NCI-H2196 (cell line): ENCODE measurements around the gene GNG13.
"Not testable (repeated sequence)": the region's sequence is repeated elsewhere in the genome, so short reads cannot be mapped to it uniquely, and the experiment has no call there.

Experiments used
- DNase-seq: peaks from one replicate; lab custom pipeline; 2025; ENCODE audit not compliant: unreplicated experiment; lab: John Stamatoyannopoulos, UW

GNG13 gene

DNA sequence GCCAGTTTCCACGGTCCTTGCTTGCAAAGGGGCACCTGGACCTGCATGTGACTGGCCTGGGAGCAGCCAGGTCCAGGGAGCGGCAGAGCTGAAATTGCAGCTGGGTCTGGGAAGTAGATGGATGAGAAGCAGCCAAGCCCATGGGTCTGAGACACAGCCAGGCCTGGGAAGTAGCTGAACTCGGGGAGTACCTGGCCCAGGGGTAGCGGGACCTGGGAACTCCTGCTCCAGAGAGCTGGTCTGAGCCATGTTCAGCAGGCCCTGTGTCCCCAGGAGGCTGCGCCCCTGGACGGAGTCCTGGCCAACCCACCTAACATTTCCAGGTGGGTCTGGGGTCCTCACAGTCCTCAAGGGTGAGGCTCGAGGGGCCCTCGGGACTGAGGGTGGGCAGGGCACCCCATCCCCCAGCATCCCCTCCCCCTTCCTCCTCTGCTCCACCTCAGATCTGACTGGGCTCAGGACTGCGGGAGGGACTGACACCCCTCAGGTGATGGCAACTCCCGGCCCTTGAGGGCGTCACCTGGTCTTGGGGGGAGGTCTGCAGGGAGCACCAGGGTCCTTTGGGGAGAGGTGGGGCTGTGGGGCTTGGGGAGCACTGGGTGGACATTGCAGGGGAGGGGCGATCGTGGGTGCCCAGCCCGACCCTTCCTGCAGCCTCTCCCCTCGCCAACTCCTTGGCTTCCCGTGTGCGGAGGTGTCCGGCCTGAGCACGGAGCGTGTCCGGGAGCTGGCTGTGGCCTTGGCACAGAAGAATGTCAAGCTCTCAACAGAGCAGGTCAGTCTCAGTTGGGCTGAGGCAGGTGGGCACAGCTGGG, 37.0 kb downstream of the GNG13 start:
- no peak for DNase-seq

DNA sequence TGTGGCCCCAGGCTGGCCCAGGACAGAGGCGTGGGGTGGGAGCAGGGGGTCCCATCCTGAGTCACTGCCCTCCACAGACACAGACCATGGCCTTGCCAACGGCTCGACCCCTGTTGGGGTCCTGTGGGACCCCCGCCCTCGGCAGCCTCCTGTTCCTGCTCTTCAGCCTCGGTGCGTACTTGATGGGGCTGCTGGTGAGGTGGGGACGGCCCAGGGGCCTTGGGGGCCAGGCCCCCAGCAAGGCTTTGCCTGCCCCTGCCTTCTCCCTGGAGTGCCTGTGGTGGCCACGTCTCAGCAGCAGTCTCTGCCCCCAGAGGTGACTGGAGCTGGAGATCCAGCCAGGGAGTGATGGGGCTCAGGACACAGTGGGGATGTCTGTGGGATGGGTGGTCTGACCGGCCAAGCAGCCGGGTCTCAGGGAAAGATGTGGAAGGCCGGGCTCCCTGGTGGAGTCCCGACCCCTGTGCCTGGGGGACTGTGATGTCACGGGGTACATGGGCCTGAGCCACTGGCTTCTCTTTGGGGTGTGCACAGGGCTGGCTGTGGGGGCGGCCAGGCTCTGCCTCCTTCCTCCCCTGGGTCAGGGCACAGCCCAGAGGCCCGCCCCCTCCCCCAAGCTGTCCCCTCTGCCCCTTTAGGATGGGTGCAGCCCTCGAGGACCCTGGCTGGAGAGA, 37.8 kb downstream of the GNG13 start:
- DNase-seq = no peak

DNA sequence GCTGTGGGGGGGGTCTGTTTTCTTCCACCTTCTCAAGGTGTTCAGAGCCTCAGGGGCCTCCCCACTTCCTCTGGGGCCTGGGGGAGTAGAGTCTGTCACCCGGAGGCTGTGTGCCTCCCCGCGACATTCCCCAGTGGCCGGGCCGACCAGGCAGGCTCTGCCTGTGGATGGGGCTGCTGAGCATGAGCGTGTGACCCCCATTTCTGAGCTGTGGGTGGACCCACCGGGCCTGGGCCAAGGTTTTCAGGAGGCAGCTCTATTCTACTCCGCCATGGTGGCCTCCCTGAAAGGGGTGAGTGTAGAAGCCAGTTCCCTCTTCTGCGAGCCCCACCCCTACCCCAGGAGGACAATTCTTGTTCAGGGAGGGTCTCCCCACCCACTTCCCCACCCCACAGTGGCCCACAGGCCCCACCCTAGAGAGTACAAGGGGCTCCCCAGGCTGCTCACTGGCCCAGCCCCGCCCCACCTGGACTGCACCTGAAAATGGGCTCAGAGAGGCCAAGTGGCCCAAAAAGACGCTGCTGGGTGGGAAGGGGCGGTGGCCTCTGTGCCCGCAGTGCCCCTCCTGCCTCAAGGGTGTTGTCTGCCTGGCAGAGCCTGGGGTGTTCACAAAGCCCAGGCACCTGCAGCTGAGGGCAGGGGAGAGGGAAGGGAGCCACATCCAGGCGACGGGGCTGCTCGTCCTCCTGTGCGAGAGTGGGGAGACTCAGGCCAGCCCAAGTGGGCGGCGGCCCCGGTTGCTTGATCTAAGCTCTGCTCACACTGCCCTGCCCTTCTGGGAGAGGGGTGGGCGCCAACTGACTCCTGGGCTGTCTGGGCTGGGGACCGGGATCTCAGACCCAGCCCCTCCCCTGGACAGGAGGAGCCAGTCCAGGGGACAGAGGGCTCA, 38.7 kb downstream of the GNG13 start:
- no peak for DNase-seq

DNA sequence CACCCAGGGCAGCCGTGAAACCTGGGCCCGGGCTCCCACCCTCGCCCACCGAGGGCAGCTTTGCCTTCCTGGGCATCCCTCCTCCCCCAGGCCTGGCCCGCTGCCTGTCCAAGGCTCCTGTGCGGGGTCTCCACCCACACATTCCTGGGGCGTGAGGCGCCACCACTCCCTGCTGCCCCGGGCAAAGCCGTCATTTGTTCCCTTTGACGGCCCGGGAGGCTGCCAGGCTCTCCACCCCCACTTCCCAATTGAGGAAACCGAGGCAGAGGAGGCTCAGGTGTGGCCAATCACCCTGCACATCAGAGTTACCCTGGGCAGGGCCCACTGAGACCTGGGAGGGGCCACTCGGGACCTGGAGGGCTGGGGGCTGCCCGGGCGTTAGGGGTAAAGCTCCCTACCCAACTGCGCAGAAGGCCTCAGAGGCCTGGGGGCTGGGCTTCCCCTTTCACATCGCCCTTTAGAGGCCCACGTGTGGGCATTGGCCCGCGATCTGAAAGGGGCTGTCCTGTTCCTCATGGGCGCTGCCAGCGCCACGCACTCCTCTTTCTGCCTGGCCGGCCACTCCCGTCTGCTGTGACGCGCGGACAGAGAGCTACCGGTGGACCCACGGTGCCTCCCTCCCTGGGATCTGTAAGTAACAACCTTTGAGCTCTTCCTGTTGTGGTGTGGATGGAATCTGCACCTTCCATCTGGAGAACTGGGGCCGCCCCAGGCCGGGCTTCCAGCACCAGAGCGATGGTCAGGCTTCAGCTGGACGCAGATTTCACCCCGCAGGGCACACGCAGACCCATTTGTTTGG, 39.8 kb downstream of the GNG13 start, which contains the start of gene MSLN:
Gene MSLN, plus strand, starts transcription at position 190 of the 799 bp plus-strand sequence. CDS start 1,947 bp downstream, outside the sequence.
- no peak for DNase-seq

DNA sequence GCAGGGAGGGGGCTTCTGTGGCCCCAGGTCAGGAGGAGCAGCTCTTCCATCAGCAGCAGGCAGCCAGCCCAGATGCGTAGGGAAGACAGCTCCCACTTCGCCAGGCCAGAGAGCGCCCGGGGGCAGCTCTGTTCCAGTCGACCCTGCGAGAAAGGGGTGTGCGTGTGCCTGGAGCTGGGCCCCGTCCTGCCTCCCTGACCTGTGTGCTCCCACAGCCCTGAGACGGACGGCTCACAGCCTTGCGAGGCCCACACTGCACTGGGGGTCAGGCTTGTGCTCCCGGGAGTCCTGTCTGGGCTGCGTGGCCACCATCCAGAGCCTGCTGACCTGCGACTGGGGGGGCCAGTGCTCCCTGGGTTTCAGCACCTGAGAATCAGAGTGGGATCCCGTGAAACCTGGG, 40.5 kb downstream of the GNG13 start:
- no peak for DNase-seq

- DNase-seq = no peak
These were observed 41.2 kb downstream of the GNG13 start for GRCh38 chr16:759110-759910.

GRCh38 chr16:756428-756827, 44.1 kb downstream of the GNG13 start:
- no peak for DNase-seq

DNA sequence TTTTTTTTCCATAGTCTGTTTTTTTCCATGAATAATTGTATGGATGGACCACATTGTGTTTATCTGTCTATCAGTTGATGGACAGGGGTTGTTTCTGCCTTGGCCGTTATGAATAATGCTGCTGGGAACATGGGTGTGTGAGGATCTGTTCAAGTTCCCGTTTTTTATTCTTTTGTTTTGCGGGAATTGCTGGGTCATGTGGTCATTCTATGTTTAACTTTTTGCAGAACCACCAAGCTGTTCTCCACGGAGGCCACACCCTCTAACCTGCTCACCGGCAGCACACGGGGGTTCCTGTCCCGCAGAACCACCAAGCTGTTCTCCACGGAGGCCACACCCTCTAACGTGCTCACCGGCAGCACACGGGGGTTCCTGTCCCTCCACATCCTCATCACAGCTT, 45.9 kb downstream of the GNG13 start:
- no peak for DNase-seq

DNA sequence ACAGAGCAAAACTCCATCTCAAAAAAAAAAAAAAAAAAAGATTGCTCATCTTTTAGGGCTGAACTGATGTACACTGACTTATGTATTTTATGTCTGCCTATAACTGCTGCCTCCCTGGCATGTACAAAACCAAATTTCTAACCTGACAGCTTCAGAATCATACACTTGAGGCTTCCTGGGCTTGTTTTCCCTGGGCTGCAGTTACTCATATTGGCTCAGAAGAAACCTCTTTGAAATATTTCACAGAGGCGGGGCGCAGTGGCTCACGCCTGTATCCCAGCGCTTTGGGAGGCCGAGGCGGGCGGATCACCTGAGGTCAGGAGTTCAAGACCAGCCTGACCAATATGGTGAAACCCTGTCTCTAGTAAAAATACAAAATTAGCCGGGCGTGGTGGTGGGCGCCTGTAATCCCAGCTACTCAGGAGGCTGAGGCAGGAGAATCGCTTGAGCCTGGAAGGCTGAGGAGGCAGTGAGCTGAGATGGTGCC, 46.4 kb downstream of the GNG13 start:
- not testable (repeated sequence) for DNase-seq

DNA sequence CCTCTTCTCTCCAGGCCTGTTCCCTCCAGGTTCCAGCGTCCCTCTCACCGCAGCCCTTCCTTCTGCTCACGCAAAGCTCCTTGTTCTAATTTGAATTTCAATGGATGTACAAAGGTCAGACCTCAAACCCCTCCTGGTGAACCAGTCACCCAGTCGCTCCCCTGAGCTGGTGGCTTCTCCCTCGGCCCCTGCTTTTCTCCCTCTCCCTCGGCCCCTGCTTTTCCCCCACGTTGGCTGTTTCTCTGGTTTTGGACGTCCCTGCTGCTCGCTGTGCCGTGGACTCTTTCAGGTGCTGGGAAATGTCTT, 48.6 kb downstream of the GNG13 start:
- DNase-seq = no peak

DNA sequence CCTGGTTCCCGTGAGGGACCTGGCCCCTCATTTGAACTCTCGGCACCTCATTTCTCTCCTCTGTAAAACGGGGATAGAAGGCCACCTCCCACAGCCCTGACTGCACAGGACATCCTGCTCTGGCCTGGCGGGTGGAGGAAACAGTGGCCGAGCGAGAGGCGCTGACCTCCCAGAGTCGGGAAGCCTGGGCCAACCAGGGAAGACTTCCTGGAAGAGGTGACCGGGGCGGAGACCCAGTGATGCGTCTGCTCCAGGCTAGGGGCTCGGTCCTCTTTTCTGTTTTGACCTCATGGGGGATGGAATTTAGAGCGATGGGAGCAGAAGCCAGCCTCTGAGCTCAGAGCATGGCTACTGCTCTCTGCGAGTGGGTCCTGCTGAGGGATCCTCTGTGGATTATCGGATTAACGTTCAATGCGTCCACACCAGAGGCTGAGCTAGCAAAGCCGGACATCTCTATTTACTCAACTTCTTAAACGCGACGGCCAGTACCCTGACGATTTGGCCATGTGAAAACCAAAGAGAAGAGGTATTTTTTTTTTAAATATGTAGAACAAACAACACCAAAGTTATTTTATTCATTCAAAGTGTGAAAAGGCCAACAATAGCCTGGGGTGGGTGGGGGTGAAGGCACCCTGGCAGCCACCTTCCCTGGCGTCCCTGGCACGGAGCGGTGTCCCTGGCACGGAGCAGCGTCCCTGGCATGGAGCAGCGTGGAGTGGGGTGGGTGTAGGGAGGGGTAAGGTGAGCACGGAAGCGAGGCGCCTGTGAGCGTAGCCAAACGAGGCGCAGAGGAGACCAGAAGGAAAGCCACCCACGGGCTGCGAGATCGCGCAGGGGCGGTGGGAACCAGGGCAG, 49.2 kb downstream of the GNG13 start:
- no peak for DNase-seq

GRCh38 chr16:750485-750884, 50.0 kb downstream of the GNG13 start:
- no peak for DNase-seq

DNA sequence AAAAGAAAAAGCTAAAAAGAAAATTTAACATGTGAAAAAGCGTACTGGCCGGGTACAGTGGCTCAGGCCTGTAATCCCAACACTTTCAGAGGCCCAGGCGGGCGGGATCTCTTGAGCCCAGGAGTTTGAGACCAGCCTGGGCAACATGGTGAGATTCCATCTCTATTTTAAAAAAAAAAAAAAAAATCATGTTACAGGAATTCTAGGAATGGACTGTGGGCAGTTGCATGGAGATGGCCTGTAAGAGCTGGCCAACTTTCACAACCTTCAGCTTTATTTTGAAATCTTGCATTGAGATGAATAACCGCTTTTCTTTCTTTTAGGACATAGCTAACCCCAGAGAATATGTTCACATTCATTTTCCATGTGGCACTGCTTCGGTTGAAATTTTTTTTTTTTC, 51.5 kb downstream of the GNG13 start:
- DNase-seq = no peak
